GM21447 (cell line): ENCODE results near the gene ECM1.

ENCODE experiments used
- ATAC-seq: cut with Tn5 transposase; IDR thresholded peaks from one replicate; pipeline ENCODE4 v1.9.1; 2021; ENCODE audit not compliant: unreplicated experiment

The ECM1 gene

GRCh38 chr1:150507912-150508864 is at the start of gene ECM1:
ECM1 (plus strand) TSS chr1:150508109; CDS start chr1:150508210, 101 bp downstream.
- ATAC-seq: no peak

- ATAC-seq: no peak
Measured at GRCh38 chr1:150464422-150464826, 43.5 kb upstream of the ECM1 start.

- no peak for ATAC-seq
Measured at GRCh38 chr1:150466964-150467363, 40.9 kb upstream of the ECM1 start.

- no peak for ATAC-seq
Measured at GRCh38 chr1:150469291-150469690, 38.6 kb upstream of the ECM1 start.

GRCh38 chr1:150472601-150473200 is 35.2 kb upstream of the ECM1 start:
- ATAC-seq: no peak

GRCh38 chr1:150473659-150474058 is 34.2 kb upstream of the ECM1 start:
- no peak for ATAC-seq

- ATAC-seq: no peak
Measured at GRCh38 chr1:150474869-150475268, 33.0 kb upstream of the ECM1 start.

- ATAC-seq: no peak
Measured at GRCh38 chr1:150476754-150477153, 31.2 kb upstream of the ECM1 start.

GRCh38 chr1:150477320-150477719 is 30.6 kb upstream of the ECM1 start:
- ATAC-seq: no peak

GRCh38 chr1:150477733-150478132 is 30.2 kb upstream of the ECM1 start:
- no peak for ATAC-seq

- no peak for ATAC-seq
Measured at GRCh38 chr1:150479370-150479769, 28.5 kb upstream of the ECM1 start.

- no peak for ATAC-seq
Measured at GRCh38 chr1:150479927-150480352, 28.0 kb upstream of the ECM1 start.

GRCh38 chr1:150484431-150484830 is 23.5 kb upstream of the ECM1 start:
- ATAC-seq: no peak

GRCh38 chr1:150484861-150485260 is 23.0 kb upstream of the ECM1 start:
- no peak for ATAC-seq

GRCh38 chr1:150486966-150487762 is 20.7 kb upstream of the ECM1 start, which contains the start of gene TARS2:
TARS2 (plus strand) TSS chr1:150487419; CDS start chr1:150487451, 32 bp downstream.
- ATAC-seq: peak; percentile 99

- no peak for ATAC-seq
Measured at GRCh38 chr1:150487763-150488115, 20.2 kb upstream of the ECM1 start.

- ATAC-seq: no peak
Measured at GRCh38 chr1:150493175-150493574, 14.7 kb upstream of the ECM1 start.

GRCh38 chr1:150498342-150498741 is 9.6 kb upstream of the ECM1 start:
- no peak for ATAC-seq

- ATAC-seq: no peak
Measured at GRCh38 chr1:150505431-150505830, 2.5 kb upstream of the ECM1 start.

- no peak for ATAC-seq
Measured at GRCh38 chr1:150508982-150509381, 1.1 kb downstream of the ECM1 start.

GRCh38 chr1:150511551-150511950 is 3.6 kb downstream of the ECM1 start:
- ATAC-seq: no peak
